ENCODE results near the gene IRX2. TPM values are rescaled to one million over a fixed set of nuclear protein-coding genes. Genes with fewer than 3 reads are reported as not detected.

Gene IRX2
- total RNA-seq, 1 donor = 7.2 TPM

GRCh38 chr5:2715856-2716255 lies 35.6 kb downstream of the IRX2 start:
- Histone ChIP-seq H3K4me2 (ENCODE audit: insufficient read depth, low read length) (no peak overlapping the region), H3K27me3 (ENCODE audit: insufficient read depth, low read length) (no peaks in the 10 kb centered on the region), H2AFZ (ENCODE audit: low read length) (no peak overlapping the region), H3K27ac (ENCODE audit: low read depth, low read length) (no peak overlapping the region), H3K79me2 (ENCODE audit: insufficient read depth, low read length) (no peaks in the 10 kb centered on the region), H3K36me3 (ENCODE audit: insufficient read depth, low read length) (no peaks in the 10 kb centered on the region), H3K4me1 (ENCODE audit: insufficient read depth, low read length) (no peaks in the 10 kb centered on the region), H4K20me1 (ENCODE audit: insufficient read depth, low read length) (no peaks in the 10 kb centered on the region), H3K9me3 (ENCODE audit: low read depth, low read length) (no peaks in the 10 kb centered on the region), H3K4me3 (ENCODE audit: insufficient read depth, low read length) (no peak overlapping the region)
- DNase-seq (ENCODE audit: insufficient read length, low spot score, missing footprints) = no peak
- TF ChIP-seq, protein P1, sequence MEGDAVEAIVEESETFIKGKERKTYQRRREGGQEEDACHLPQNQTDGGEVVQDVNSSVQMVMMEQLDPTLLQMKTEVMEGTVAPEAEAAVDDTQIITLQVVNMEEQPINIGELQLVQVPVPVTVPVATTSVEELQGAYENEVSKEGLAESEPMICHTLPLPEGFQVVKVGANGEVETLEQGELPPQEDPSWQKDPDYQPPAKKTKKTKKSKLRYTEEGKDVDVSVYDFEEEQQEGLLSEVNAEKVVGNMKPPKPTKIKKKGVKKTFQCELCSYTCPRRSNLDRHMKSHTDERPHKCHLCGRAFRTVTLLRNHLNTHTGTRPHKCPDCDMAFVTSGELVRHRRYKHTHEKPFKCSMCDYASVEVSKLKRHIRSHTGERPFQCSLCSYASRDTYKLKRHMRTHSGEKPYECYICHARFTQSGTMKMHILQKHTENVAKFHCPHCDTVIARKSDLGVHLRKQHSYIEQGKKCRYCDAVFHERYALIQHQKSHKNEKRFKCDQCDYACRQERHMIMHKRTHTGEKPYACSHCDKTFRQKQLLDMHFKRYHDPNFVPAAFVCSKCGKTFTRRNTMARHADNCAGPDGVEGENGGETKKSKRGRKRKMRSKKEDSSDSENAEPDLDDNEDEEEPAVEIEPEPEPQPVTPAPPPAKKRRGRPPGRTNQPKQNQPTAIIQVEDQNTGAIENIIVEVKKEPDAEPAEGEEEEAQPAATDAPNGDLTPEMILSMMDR (IDR thresholded peaks at IDR 0.05; ENCODE audit: extremely low read depth, low read depth, low read length) = no peak

GRCh38 chr5:2714805-2715204 lies 36.7 kb downstream of the IRX2 start:
- no peak overlapping the region for H3K4me2 ChIP-seq (ENCODE audit: insufficient read depth, low read length)
- no peak overlapping the region for H2AFZ ChIP-seq (ENCODE audit: low read length)
- DNase-seq (ENCODE audit: insufficient read length, low spot score, missing footprints) = no peak
- no peak overlapping the region for H3K27ac ChIP-seq (ENCODE audit: low read depth, low read length)
- H3K27me3 ChIP-seq (ENCODE audit: insufficient read depth, low read length) = no peaks in the 10 kb centered on the region
- H3K9me3 ChIP-seq (ENCODE audit: low read depth, low read length) = no peaks in the 10 kb centered on the region
- H3K4me3 ChIP-seq (ENCODE audit: insufficient read depth, low read length) = no peak overlapping the region
- H3K36me3 ChIP-seq (ENCODE audit: insufficient read depth, low read length) = no peaks in the 10 kb centered on the region
- TF ChIP-seq, protein P1 (IDR thresholded peaks at IDR 0.05; ENCODE audit: extremely low read depth, low read depth, low read length) = no peak
- H3K4me1 ChIP-seq (ENCODE audit: insufficient read depth, low read length) = no peaks in the 10 kb centered on the region
- no peaks in the 10 kb centered on the region for H4K20me1 ChIP-seq (ENCODE audit: insufficient read depth, low read length)
- H3K79me2 ChIP-seq (ENCODE audit: insufficient read depth, low read length) = no peaks in the 10 kb centered on the region

- no peaks in the 10 kb centered on the region for H3K9me3 ChIP-seq (ENCODE audit: low read depth, low read length)
- no peaks in the 10 kb centered on the region for H3K4me1 ChIP-seq (ENCODE audit: insufficient read depth, low read length)
- no peak overlapping the region for H3K27ac ChIP-seq (ENCODE audit: low read depth, low read length)
- no peak for DNase-seq (ENCODE audit: insufficient read length, low spot score, missing footprints)
- no peak overlapping the region for H3K4me3 ChIP-seq (ENCODE audit: insufficient read depth, low read length)
- H3K27me3 ChIP-seq (ENCODE audit: insufficient read depth, low read length) = no peaks in the 10 kb centered on the region
- no peaks in the 10 kb centered on the region for H3K36me3 ChIP-seq (ENCODE audit: insufficient read depth, low read length)
- no peaks in the 10 kb centered on the region for H4K20me1 ChIP-seq (ENCODE audit: insufficient read depth, low read length)
- H3K79me2 ChIP-seq (ENCODE audit: insufficient read depth, low read length) = no peaks in the 10 kb centered on the region
- TF ChIP-seq, protein P1 (IDR thresholded peaks at IDR 0.05; ENCODE audit: extremely low read depth, low read depth, low read length) = no peak
- no peak overlapping the region for H3K4me2 ChIP-seq (ENCODE audit: insufficient read depth, low read length)
- no peak overlapping the region for H2AFZ ChIP-seq (ENCODE audit: low read length)
Observed at GRCh38 chr5:2714026-2714425, 37.5 kb downstream of the IRX2 start.

DNA sequence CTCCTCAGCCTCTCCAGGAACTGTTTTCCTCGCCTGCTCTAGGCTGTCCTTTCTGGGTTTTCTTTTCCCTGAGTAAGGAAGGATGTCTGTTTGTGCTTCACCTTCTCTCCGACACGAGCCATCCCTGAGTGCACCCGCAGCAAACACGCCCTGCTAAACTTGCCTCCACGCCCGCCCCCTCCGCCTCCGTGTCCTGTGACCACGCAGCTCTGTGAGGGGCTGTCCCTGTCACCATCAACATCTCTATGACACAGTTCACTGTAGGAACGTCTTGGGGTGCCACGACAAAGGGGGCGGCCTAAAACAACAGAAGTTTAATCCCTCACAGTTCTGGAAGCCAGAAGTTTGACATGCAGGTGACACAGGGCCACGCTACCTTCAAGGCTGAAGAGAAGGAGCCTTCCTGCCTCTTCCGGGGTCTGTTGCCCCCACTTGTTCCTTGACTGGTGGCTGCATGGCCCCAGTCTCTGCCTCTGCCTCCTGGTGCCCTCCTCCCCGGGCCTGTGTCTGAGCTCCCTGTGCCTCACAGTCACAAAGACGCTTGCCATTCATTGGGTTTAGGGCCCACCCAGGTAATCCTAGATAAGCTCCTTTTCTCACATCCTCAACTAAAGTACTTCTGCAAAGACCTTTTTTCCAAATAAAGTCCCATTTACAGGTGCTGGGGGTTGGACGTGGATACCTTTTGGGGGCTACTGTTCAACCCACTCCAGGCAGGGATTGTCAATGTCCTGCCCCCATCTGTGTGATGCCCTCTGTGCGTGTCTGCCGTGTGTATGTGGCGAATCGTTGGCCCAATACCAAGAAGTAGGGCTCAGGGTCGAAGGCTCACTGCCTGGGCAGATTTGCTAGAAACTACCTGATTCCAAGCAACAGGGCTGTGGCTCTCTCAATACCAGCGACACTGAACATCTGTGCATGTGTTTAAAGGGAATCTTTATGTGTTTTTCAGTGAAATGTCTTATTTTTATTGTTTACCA lies 39.7 kb downstream of the IRX2 start:
- no peak for DNase-seq (ENCODE audit: insufficient read length, low spot score, missing footprints)
- H3K27ac ChIP-seq (ENCODE audit: low read depth, low read length) = no peak overlapping the region
- H3K4me2 ChIP-seq (ENCODE audit: insufficient read depth, low read length) = no peak overlapping the region
- no peaks in the 10 kb centered on the region for H3K79me2 ChIP-seq (ENCODE audit: insufficient read depth, low read length)
- no peak overlapping the region for H3K4me3 ChIP-seq (ENCODE audit: insufficient read depth, low read length)
- H3K9me3 ChIP-seq (ENCODE audit: low read depth, low read length) = no peaks in the 10 kb centered on the region
- H3K4me1 ChIP-seq (ENCODE audit: insufficient read depth, low read length) = no peaks in the 10 kb centered on the region
- H2AFZ ChIP-seq (ENCODE audit: low read length) = no peak overlapping the region
- H3K36me3 ChIP-seq (ENCODE audit: insufficient read depth, low read length) = no peaks in the 10 kb centered on the region
- TF ChIP-seq, protein P1 (IDR thresholded peaks at IDR 0.05; ENCODE audit: extremely low read depth, low read depth, low read length) = no peak
- H3K27me3 ChIP-seq (ENCODE audit: insufficient read depth, low read length) = no peaks in the 10 kb centered on the region
- no peaks in the 10 kb centered on the region for H4K20me1 ChIP-seq (ENCODE audit: insufficient read depth, low read length)

Measured in osteoblast (primary cell).